Measurements from ENCODE around the gene ATAD1.
"Not testable (repeated sequence)": the region's sequence is repeated elsewhere in the genome, so short reads cannot be mapped to it uniquely, and the experiment has no call there.

ATAD1 gene

GRCh38 chr10:87852089-87852488 lies 34.1 kb upstream of the ATAD1 start:
- no peak for TF ChIP-seq CTCF (conservative IDR thresholded peaks at IDR 0.05; ENCODE audit: low read depth, low read length)
- no peak for DNase-seq (ENCODE audit: low read depth)
- no peak overlapping the region for H3K4me3 ChIP-seq (ENCODE audit: low read depth, low read length)

DNA sequence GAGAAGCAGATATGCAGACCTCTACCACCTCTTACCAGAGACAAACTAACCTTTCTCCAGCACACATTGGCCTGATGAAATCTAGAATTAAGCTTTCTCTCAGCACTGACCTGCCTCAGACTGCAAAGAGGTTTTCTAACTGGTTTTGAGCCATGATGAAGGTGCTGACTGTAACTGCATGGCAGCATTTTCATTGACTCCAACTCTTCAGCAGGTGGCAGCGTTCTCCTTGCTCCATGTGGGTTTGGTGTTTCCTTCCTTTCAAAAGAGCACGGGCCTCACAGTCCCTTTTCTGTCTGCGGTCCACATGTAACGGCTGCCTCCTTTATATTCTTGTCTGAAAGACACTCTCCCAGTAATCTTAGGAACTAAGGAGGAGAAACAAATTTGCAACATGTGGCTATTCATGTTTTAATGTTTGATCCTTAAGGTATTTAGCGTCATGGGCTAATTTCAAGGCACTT lies 32.7 kb upstream of the ATAD1 start:
- peak; percentile 85 for DNase-seq (ENCODE audit: low read depth)
- H3K4me3 ChIP-seq (ENCODE audit: low read depth, low read length), result no peak overlapping the region
- TF ChIP-seq CTCF (conservative IDR thresholded peaks at IDR 0.05; ENCODE audit: low read depth, low read length), result peak; percentile 85

GRCh38 chr10:87849001-87849400 lies 31.0 kb upstream of the ATAD1 start:
- TF ChIP-seq CTCF (conservative IDR thresholded peaks at IDR 0.05; ENCODE audit: low read depth, low read length), result no peak
- DNase-seq (ENCODE audit: low read depth), result no peak
- no peak overlapping the region for H3K4me3 ChIP-seq (ENCODE audit: low read depth, low read length)

DNA sequence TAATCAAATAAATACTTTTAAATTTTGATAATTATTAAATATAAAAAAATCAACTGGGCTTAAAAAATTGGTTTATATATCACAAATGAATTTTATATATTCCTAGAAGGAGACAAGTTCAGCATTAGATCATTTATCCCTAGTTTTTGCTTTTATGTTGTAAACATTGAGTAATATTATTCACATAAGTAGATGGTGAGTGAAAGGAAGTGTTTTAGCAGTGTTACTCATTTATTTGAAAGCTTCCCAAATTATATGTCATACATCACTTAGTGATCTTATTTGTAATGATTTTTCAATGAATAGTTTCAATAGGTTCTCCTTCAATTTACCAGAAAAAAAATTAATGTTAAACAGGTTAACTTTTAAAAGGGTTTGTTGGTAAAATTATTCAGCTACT lies 29.5 kb upstream of the ATAD1 start:
- no peak for TF ChIP-seq CTCF (conservative IDR thresholded peaks at IDR 0.05; ENCODE audit: low read depth, low read length)
- DNase-seq (ENCODE audit: low read depth), result no peak
- H3K4me3 ChIP-seq (ENCODE audit: low read depth, low read length), result no peak overlapping the region

- not testable (repeated sequence) for H3K4me3 ChIP-seq (ENCODE audit: low read depth, low read length); DNase-seq (ENCODE audit: low read depth)
These were observed 28.7 kb upstream of the ATAD1 start for GRCh38 chr10:87846711-87847110.

GRCh38 chr10:87846023-87846422 lies 28.0 kb upstream of the ATAD1 start:
- H3K4me3 ChIP-seq (ENCODE audit: low read depth, low read length), result no peak overlapping the region
- no peak for TF ChIP-seq CTCF (conservative IDR thresholded peaks at IDR 0.05; ENCODE audit: low read depth, low read length)
- peak; percentile 91 for DNase-seq (ENCODE audit: low read depth)

GRCh38 chr10:87845624-87845998 lies 27.6 kb upstream of the ATAD1 start:
- no peak for TF ChIP-seq CTCF (conservative IDR thresholded peaks at IDR 0.05; ENCODE audit: low read depth, low read length)
- DNase-seq (ENCODE audit: low read depth), result no peak
- no peak overlapping the region for H3K4me3 ChIP-seq (ENCODE audit: low read depth, low read length)

Data from choroid plexus epithelial cell (primary cell).